ENCODE results near the gene FOXD2.

Gene FOXD2

GRCh38 chr1:47443530-47444296 lies 5.9 kb downstream of the FOXD2 start:
- TF ChIP-seq CTCF (IDR thresholded peaks at IDR 0.05; ENCODE audit: low read depth, low read length, missing control alignments), result no peak
- no peak for DNase-seq (ENCODE audit: extremely low read depth, low read depth)
- no peak overlapping the region for H3K4me3 ChIP-seq (replicated peaks; ENCODE audit: low read depth, low read length)

GRCh38 chr1:47444297-47444561 lies 6.4 kb downstream of the FOXD2 start:
- TF ChIP-seq CTCF (IDR thresholded peaks at IDR 0.05; ENCODE audit: low read depth, low read length, missing control alignments), result no peak
- no peak overlapping the region for H3K4me3 ChIP-seq (replicated peaks; ENCODE audit: low read depth, low read length)
- DNase-seq (ENCODE audit: extremely low read depth, low read depth), result no peak

GRCh38 chr1:47444562-47445465 lies 7.0 kb downstream of the FOXD2 start:
- no peak for TF ChIP-seq CTCF (IDR thresholded peaks at IDR 0.05; ENCODE audit: low read depth, low read length, missing control alignments)
- peak overlapping the region; percentile 7; the same call in 1 of the 2 replicates for H3K4me3 ChIP-seq (replicated peaks; ENCODE audit: low read depth, low read length)

GRCh38 chr1:47445823-47446550 lies 8.1 kb downstream of the FOXD2 start:
- no peak overlapping the region for H3K4me3 ChIP-seq (replicated peaks; ENCODE audit: low read depth, low read length)
- no peak for TF ChIP-seq CTCF (IDR thresholded peaks at IDR 0.05; ENCODE audit: low read depth, low read length, missing control alignments)
- no peak for DNase-seq (ENCODE audit: extremely low read depth, low read depth)

More at GRCh38 chr1:47444562-47445465, 7.0 kb downstream of the FOXD2 start:
- no peak for DNase-seq (ENCODE audit: extremely low read depth, low read depth)

GRCh38 chr1:47448462-47449222 lies 10.8 kb downstream of the FOXD2 start:
- H3K4me3 ChIP-seq (replicated peaks; ENCODE audit: low read depth, low read length), result no peak overlapping the region
- TF ChIP-seq CTCF (IDR thresholded peaks at IDR 0.05; ENCODE audit: low read depth, low read length, missing control alignments), result no peak
- DNase-seq (ENCODE audit: extremely low read depth, low read depth), result no peak

All from HFF-Myc (cell line).